Measurements from ENCODE around the gene CCL25. TPM values are rescaled to one million over a fixed set of nuclear protein-coding genes. Genes with fewer than 3 reads are reported as not detected.

CCL25 gene
- total RNA-seq, 4 donors from 2014 or later = not detected

- no peak for DNase-seq
- 90 to 91% methylated on average over 2 of the region's 2 CpGs for WGBS, 2 donors
- H3K27ac ChIP-seq = no peak overlapping the region
- TF ChIP-seq CTCF (IDR thresholded peaks at IDR 0.05) = no peak
- TF ChIP-seq POLR2A (IDR thresholded peaks at IDR 0.05) = no peak
- intact Hi-C loops (cut with DNase I) = no loop called here
- H3K4me3 ChIP-seq (replicated peaks in 1 of 3) = no peak overlapping the region
- no peaks in the 10 kb centered on the region for H3K36me3 ChIP-seq
- no peaks in the 10 kb centered on the region for H3K4me1 ChIP-seq
- H3K27me3 ChIP-seq = no peaks in the 10 kb centered on the region
- no peaks in the 10 kb centered on the region for H3K9me3 ChIP-seq
Measured at GRCh38 chr19:8105471-8105870, 52.9 kb downstream of the CCL25 start.

GRCh38 chr19:8107301-8107903, 54.8 kb downstream of the CCL25 start:
- no peak for DNase-seq
- no peaks in the 10 kb centered on the region for H3K36me3 ChIP-seq
- no peaks in the 10 kb centered on the region for H3K27me3 ChIP-seq
- H3K9me3 ChIP-seq = no peaks in the 10 kb centered on the region
- no peaks in the 10 kb centered on the region for H3K4me1 ChIP-seq
- TF ChIP-seq POLR2A (IDR thresholded peaks at IDR 0.05) = no peak
- WGBS, 2 donors = 87 to 90% methylated on average over 2 of the region's 2 CpGs
- intact Hi-C loops (cut with DNase I) = no loop called here
- no peak overlapping the region for H3K27ac ChIP-seq
- no peak overlapping the region for H3K4me3 ChIP-seq (replicated peaks in 1 of 3)

- no peak for TF ChIP-seq POLR2A (IDR thresholded peaks at IDR 0.05)
- no peak for TF ChIP-seq CTCF (IDR thresholded peaks at IDR 0.05)
- Histone ChIP-seq H3K4me3 (replicated peaks in 1 of 3) (no peak overlapping the region), H3K27me3 (no peaks in the 10 kb centered on the region), H3K4me1 (no peaks in the 10 kb centered on the region), H3K36me3 (no peaks in the 10 kb centered on the region), H3K27ac (no peak overlapping the region), H3K9me3 (no peaks in the 10 kb centered on the region)
- intact Hi-C loops (cut with DNase I) = no loop called here
- WGBS, 2 donors = 83 to 86% methylated on average over 9 to 19 of the region's 19 CpGs
- no peak for DNase-seq
Measured at GRCh38 chr19:8108560-8109445, 56.2 kb downstream of the CCL25 start.

- no peaks in the 10 kb centered on the region for H3K4me1 ChIP-seq
- H3K27me3 ChIP-seq = no peaks in the 10 kb centered on the region
- no peak for TF ChIP-seq CTCF (IDR thresholded peaks at IDR 0.05)
- H3K9me3 ChIP-seq = no peaks in the 10 kb centered on the region
- H3K27ac ChIP-seq = no peak overlapping the region
- intact Hi-C loops (cut with DNase I) = no loop called here
- DNase-seq = no peak
- 57 to 79% methylated on average over 4 to 9 of the region's 12 CpGs for WGBS, 2 donors
- H3K36me3 ChIP-seq = no peaks in the 10 kb centered on the region
- H3K4me3 ChIP-seq (replicated peaks in 1 of 3) = no peak overlapping the region
Measured at GRCh38 chr19:8109455-8109854, 56.9 kb downstream of the CCL25 start.

- H3K4me3 ChIP-seq (replicated peaks in 1 of 3) = no peak overlapping the region
- intact Hi-C loops (cut with DNase I) = no loop called here
- DNase-seq = no peak
- 85 to 98% methylated on average over 7 of the region's 7 CpGs for WGBS, 2 donors
- no peaks in the 10 kb centered on the region for H3K36me3 ChIP-seq
- no peaks in the 10 kb centered on the region for H3K27me3 ChIP-seq
- no peaks in the 10 kb centered on the region for H3K4me1 ChIP-seq
- H3K9me3 ChIP-seq = no peaks in the 10 kb centered on the region
- no peak overlapping the region for H3K27ac ChIP-seq
- TF ChIP-seq CTCF (IDR thresholded peaks at IDR 0.05) (no peak), POLR2A (IDR thresholded peaks at IDR 0.05) (no peak)
Measured at GRCh38 chr19:8109890-8110662, 57.5 kb downstream of the CCL25 start.
